ENCODE data around the gene TMEM87B. TPM values are rescaled to one million over a fixed set of nuclear protein-coding genes. Genes with fewer than 3 reads are reported as not detected.

The TMEM87B gene
- total and polyA plus RNA-seq, 2 of the 8 experiments (the other 6 are each of a cell fraction or from before 2014, with no cell fraction given): 7.2 to 9.0 TPM

DNA sequence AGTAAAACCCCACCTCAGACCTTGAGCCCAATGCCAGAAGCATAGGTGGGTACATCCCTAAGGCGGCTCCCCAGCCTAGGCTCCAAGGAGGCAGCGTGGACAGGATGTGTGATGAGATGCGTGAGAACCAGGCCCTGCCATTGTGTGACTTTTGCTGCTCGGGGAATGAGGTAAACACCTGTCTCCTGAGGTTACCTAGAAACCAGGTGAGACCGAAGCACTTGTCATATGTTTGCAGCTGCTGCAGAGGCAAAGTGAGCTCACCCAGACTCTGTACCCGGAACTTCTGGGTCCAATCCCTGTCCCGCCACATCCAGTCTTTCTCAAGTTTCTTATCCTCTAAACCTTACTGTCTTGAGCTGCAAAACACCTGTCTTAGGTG is 86.5 kb downstream of the TMEM87B start:
- ChIA-PET POLR2A (ENCODE audit: partially characterized antibody) (no interaction called here), CTCF (ENCODE audit: partially characterized antibody) (no interaction called here)
- Histone ChIP-seq H4K20me1 (replicated peaks in 1 of 2; ENCODE audit: control insufficient read depth in 1 of 2, insufficient read depth in 2 of 2, low read length in 2 of 2) (peaks cover 0 to 2% of the 10 kb centered on the region in 2 experiments), H3K9me3 (ENCODE audit: insufficient read depth in 2 of 2, low read depth in 1 of 2, low read length in 1 of 2) (no peaks in the 10 kb centered on the region), H3K79me2 (ENCODE audit: control insufficient read depth in 1 of 2, insufficient read depth in 2 of 2, low read length in 2 of 2) (no peaks in the 10 kb centered on the region), H2BK20ac (ENCODE audit: low read length) (no peak overlapping the region), H3K4me3 (ENCODE audit: extremely low read depth in 1 of 4, insufficient read depth in 2 of 4, low read depth in 3 of 4, low read length in 4 of 4) (no peak overlapping the region), H2AFZ (ENCODE audit: low read length) (no peak overlapping the region), H2BK120ac (replicated peaks; ENCODE audit: low read depth, low read length) (no peak overlapping the region), H3K27me3 (replicated peaks in 1 of 4; ENCODE audit: control insufficient read depth in 3 of 4, extremely low read depth in 1 of 4, insufficient read depth in 3 of 4, low read length in 3 of 4) (peaks cover 29 to 57% (median 43%) of the 10 kb centered on the region in 4 experiments), H2BK15ac (ENCODE audit: low read length) (no peak overlapping the region), H3K23ac (ENCODE audit: insufficient read length) (no peak overlapping the region), H3K4me2 (ENCODE audit: insufficient read depth in 1 of 2, low read depth in 2 of 2, low read length in 2 of 2) (no peak overlapping the region; a peak in 1 of 4 replicates), H3K23me2 (ENCODE audit: low read depth, low read length) (peaks cover 10% of the 10 kb centered on the region; the same call in 1 of the 2 replicates), H3K56ac (replicated peaks; ENCODE audit: insufficient read length, low read depth, low read length) (no peak overlapping the region), H2AK5ac (ENCODE audit: low read depth, low read length) (no peak overlapping the region), H4K5ac (ENCODE audit: insufficient read length, low read depth, low read length) (no peak overlapping the region), H3K27ac (ENCODE audit: low read depth, low read length) (no peak overlapping the region), H3K18ac (ENCODE audit: extremely low read depth, low read length) (no peak overlapping the region), H3K79me1 (ENCODE audit: low read depth, low read length) (no peaks in the 10 kb centered on the region), H3K4ac (replicated peaks; ENCODE audit: insufficient read length, low read depth, low read length) (no peak overlapping the region), H3K4me1 (replicated peaks in 1 of 4; ENCODE audit: control insufficient read depth in 3 of 4, insufficient read depth in 4 of 4, low read length in 3 of 4) (peaks cover 0 to 6% (median 6%) of the 10 kb centered on the region in 4 experiments; a peak in 4 of 7 replicates), H3K36me3 (ENCODE audit: control insufficient read depth in 2 of 4, insufficient read depth in 4 of 4, low read length in 3 of 4) (no peaks in the 10 kb centered on the region), H2BK5ac (ENCODE audit: low read depth, low read length) (no peak overlapping the region), H4K8ac (ENCODE audit: extremely low read depth, insufficient read depth, low read length) (no peak overlapping the region), H3K14ac (ENCODE audit: insufficient read length) (no peak overlapping the region), H3K9ac (replicated peaks in 1 of 4; ENCODE audit: extremely low read depth in 1 of 4, low read depth in 3 of 4, low read length in 3 of 4) (no peak overlapping the region), H4K91ac (replicated peaks; ENCODE audit: insufficient read length, low read length) (no peak overlapping the region), H2BK12ac (ENCODE audit: low read depth, low read length) (no peak overlapping the region)
- 97% methylated on average over 7 of the region's 7 CpGs; no CpG with 5 or more reads in 1 of the 2 experiments for WGBS, 2 experiments (ENCODE audit: extremely low coverage in 1 of 2, insufficient coverage in 1 of 2, insufficient read length in 1 of 2, insufficient replicate concordance in 2 of 2, low coverage in 1 of 2, low lambda C conversion rate in 2 of 2, missing lambda C conversion rate in 1 of 2)
- FAIRE-seq: no peak
- no peak for DNase-seq (ENCODE audit: low read depth in 1 of 2, low spot score in 2 of 2)
- no peak for TF ChIP-seq POLR2AphosphoS5 (IDR thresholded peaks at IDR 0.05; ENCODE audit: low read depth, low read length)
- no peak for TF ChIP-seq SIX5 (IDR thresholded peaks at IDR 0.05; ENCODE audit: low read depth, low read length)
- TF ChIP-seq BCL11A (IDR thresholded peaks at IDR 0.05; ENCODE audit: low read depth in 2 of 2, low read length in 2 of 2): no peak
- no peak for TF ChIP-seq GABPA (IDR thresholded peaks at IDR 0.05; ENCODE audit: borderline replicate concordance, insufficient read depth, low read length)
- TF ChIP-seq RXRA (IDR thresholded peaks at IDR 0.05; ENCODE audit: insufficient read depth, low read depth, low read length): no peak

Measured in H1 (cell line).